HTERT RPE-1 (cell line): Measurements from ENCODE around the gene NPM1.

Source experiments
- in situ Hi-C: fragments of 300-500 bp; cut with MboI; formaldehyde crosslinking; loops from 4 replicates; pipeline ENCODE4 v1.14.3; 2020; ENCODE audit warnings: low sequenced_read_pairs

NPM1 gene

GRCh38 chr5:171447226-171447625, 59.6 kb downstream of the NPM1 start:
- in situ Hi-C loops: no loop called here

- in situ Hi-C loops: no loop called here
Measured at GRCh38 chr5:171449426-171449825, 61.8 kb downstream of the NPM1 start.

- in situ Hi-C loops: no loop called here
Measured at GRCh38 chr5:171450423-171451331, 63.0 kb downstream of the NPM1 start.

- in situ Hi-C loops: no loop called here
Measured at GRCh38 chr5:171451421-171451820, 63.8 kb downstream of the NPM1 start.

GRCh38 chr5:171453056-171453725, 65.5 kb downstream of the NPM1 start:
- in situ Hi-C loops: no loop called here

GRCh38 chr5:171453988-171454387, 66.3 kb downstream of the NPM1 start:
- in situ Hi-C loops: no loop called here

- in situ Hi-C loops: no loop called here
Measured at GRCh38 chr5:171454549-171454948, 66.9 kb downstream of the NPM1 start.

- in situ Hi-C loops: no loop called here
Measured at GRCh38 chr5:171455522-171455921, 67.9 kb downstream of the NPM1 start.

- in situ Hi-C loops: no loop called here
Measured at GRCh38 chr5:171457208-171457981, 69.7 kb downstream of the NPM1 start.

- in situ Hi-C loops: no loop called here
Measured at GRCh38 chr5:171459839-171460238, 72.2 kb downstream of the NPM1 start.
